Measurements from ENCODE around the gene KCNQ2.

- no peak for TF ChIP-seq CTCF (IDR thresholded peaks at IDR 0.05; ENCODE audit: low read length)
- no peak for TF ChIP-seq EZH2 (IDR thresholded peaks at IDR 0.05; ENCODE audit: borderline replicate concordance, low read length)
Measured at GRCh38 chr20:63455568-63455859, 16.9 kb downstream of the KCNQ2 start.
